M059J (cell line): ENCODE measurements around the gene RASGRF2. TPM values are rescaled to one million over a fixed set of nuclear protein-coding genes. Genes with fewer than 3 reads are reported as not detected.

Experiments used
- DNase-seq: peaks from one replicate; pipeline ENCODE4 v3.0.0-alpha.2; 2012; ENCODE audit warnings: low read depth
- total RNA-seq: library from RNA; depleted of rRNA; stranded (reverse); fragments of >200 nt; shearing (Covaris generic); gene quantifications from 2 replicates; pipeline ENCODE4 v1.2.3, GENCODE V29; 2014

The RASGRF2 gene
- total RNA-seq, 1 experiment from 2014 or later: 2.3 TPM

DNA sequence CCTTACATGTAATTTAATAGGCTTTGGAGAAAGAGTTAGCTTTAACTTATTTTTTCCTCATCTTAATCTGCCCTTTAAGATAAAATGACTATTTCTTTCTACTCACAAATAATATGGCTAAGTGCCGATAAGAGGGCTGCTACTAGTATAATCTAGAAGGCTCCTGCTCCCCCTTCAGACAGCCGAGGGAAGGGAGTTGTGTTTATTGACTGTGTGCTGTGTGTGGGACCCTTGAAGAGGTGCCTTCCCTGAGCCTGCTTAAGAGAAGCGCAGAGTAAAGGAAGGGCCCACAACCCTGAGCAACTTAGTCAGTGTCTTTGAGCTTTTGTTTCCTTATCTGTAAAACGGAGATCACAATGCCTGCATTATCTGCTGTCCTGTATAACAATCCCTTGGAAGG, 244.9 kb downstream of the RASGRF2 start:
- DNase-seq: no peak

DNA sequence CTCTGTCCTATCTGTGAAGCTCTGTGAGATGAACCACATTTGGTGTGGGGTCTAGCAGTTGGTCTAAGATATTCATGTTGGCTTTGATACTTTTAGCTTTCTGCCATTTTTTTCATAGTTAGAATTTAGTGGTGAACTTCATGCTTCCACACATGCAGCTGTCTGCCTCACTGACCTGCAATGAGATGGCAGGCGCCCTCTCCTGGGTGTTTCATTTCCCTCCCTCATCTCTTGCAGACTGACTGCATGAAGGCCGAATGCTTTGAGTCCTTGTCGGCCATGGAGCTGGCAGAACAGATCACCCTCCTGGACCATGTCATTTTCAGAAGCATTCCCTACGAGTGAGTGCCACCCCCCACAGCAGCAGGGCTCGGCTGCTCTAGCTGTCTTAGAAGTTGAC, 246.8 kb downstream of the RASGRF2 start:
- no peak for DNase-seq

DNA sequence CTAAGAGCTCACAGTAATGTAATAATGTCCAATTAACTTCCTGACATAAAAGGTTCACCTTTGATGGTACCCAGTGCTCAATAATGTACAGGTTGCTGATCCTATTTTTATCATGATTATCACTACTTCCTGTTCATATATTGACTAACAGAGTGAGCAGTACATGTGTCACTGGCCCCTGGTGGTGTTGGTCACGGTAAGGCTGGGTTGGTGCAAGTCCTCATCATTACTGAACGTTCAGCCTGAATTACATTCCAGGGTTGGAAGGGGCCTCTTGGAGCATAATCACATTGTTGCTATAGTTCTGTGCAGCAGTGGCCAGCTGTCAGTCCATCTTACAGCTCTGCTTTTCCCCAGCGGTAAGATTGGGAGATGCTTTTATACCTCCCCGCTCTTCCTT, 248.7 kb downstream of the RASGRF2 start:
- DNase-seq: peak; percentile 9

DNA sequence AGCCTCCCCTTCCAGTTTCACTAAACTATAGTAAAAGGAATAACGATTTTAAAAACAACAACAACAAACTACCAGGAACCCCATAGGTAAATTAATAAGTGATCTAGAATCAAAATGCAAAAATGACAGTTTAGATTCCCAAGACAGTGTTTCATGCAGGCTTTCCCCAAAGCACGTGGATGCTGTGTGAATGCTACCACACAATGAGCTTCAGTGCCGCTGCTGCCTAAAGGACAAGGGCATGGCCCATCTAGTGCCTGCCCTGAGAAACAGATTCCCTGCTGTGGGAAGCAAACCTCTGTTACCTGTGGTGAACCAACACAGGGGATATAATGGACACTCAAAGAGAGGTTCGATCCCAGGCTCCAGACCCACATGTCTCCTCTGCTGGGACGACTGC, 249.2 kb downstream of the RASGRF2 start:
- DNase-seq: no peak

DNA sequence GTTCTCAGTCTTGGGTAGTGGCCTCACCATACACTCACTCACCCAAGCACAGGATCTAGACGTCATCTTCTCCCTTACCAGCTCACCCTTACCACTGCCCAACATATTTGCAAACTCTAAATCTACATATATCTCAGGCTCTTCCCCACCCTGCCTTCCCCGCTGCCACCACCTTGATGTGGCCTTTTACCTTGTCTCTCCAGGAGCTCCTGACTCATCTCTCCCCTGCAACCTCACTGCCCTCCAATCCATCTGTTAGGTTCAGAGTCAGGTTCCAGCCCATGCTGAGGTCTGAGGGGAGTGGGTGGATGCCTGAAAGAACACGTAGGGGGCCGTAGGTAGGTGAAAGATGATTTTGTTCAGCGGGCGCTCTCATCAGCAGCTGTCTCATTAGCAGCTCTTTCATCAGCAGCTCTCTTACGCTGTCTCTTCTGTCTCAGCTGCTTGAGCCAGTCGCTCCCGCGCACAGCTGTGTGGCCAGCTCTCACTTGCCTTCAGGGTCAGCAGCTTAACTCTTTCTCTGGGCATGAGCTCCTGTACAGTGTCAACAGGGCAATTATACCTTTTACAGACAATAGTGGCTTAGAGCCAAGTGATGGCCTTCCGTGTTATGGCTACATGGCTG, 249.8 kb downstream of the RASGRF2 start:
- DNase-seq: no peak

DNA sequence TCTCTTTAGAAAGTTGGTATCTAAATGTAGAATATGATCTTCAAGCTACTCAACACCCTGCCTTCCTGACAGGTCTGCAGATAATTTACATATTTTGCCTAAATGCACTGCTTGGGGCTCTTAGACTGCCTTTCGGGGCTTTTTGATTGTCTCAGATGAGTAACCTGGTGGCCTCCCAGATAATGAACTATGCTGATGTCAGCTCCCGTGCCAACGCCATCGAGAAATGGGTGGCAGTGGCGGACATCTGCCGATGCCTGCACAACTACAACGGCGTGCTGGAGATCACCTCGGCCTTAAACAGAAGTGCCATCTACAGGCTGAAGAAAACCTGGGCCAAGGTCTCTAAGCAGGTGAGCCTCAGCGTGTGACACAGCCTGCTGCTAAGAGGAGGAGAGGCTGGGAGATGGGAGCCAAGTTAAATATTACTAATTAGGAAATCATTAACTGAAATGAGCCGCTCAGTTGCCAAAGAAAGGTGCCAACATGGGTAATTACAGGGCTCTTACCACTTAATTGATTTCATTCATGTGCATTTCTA, 252.1 kb downstream of the RASGRF2 start:
- DNase-seq: no peak

DNA sequence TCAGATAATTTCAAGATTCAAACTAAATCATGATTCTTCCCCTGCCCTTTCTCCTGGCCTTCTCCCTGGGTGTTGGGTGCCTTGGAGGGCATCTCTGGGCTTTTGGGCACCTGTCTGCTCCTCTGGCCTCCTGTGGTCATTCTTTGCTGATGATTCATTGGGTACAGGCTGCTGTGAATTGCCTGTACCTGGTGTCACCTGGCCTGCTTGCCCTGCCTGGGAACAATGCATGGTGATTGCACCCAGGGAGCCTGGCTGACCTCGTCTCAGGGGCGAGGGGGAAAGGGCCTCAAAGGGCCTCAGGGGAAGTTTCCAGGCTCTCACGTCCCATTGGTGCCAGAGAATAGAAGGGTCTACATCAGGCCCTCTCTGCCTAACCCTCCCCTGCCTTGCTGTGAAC, 252.9 kb downstream of the RASGRF2 start:
- no peak for DNase-seq

DNA sequence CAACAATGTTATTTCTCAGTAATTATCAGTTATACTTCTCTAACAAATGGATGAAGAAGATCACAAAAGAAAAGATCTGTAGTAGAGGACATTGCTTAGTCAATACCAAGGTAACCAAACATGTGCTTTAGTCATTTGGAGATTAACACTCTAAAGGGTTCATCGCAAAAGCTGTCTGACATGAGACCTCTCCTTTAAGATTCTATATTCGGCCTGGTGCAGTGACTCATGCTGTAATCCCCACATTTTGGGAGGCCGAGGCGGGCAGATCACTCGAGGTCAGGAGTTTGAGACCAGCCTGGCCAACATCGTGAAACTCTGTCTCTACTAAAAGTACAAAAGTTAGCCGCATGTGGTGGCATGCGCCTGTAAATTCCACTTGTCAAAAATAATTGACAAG, 254.7 kb downstream of the RASGRF2 start:
- DNase-seq: no peak

DNA sequence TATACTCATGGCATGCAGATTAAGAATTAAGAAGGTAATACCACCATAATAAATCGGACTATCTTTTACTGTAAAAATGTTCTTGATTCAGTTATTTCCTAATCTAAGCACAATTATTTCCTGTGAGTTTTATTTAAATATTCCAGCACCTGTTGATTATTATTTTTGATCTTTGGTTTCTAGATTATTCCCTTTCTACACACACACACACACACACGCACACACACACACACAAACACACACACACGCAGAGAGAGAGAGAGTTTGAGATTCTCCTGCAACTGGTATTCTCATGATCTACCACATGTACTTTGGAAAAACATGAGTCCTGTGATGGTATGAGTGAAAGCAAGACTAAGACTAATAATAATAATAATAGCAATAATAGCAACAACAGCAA, 256.0 kb downstream of the RASGRF2 start:
- DNase-seq: no peak

DNA sequence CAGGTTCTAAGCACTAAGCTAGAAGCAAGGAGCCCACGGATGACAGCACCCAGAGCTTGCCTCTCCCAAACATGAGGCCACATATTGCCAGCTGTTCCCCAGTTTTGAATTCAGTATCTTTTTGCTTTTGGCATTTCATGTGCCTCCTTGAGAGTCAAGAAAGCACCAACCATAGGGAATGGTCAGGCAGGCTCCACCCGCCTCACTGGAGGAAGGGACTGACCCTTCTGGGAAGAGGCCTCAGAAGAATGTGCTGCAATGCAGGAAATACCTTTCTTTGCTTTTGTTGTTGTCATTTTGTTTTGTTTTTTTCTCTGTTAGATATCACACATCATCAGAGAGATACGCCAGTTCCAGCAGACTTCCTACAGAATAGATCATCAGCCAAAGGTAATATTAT, 259.2 kb downstream of the RASGRF2 start:
- no peak for DNase-seq

DNA sequence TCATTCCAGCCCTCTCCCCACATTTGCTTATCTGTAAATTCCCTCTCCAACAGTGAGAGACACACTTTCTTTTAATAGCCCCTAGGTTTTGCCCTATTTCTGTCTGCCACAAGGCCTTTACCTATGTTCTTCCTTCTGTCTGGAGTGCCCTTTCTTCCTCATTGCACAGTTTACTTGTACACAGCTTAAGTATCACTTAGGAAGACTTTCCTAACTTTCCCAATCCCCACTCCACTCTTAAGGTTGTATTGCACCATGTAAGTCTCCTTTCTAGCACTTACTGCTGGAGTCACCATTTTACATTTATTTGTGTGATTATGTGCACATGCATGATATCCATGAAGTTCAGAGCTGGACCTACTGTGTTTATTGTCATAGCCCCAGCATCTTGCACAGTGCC, 262.1 kb downstream of the RASGRF2 start:
- DNase-seq: no peak

DNA sequence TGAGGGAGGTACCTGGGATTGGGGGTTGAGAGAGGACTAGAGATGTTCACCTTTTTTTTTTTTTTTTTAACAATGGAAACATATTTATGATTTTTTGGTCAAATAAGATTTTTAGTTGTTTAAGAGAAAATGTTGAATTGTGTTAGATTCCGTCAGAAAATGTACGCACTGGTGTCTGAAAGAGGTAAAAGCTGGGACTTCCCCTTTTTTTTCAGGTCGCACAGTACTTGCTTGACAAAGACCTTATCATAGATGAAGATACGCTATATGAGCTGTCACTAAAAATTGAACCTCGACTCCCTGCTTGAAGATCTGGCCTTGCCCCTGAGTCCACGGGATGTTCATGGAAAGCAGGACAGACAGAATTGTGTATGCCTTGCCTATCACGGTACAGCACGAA, 265.3 kb downstream of the RASGRF2 start:
- DNase-seq: no peak

DNA sequence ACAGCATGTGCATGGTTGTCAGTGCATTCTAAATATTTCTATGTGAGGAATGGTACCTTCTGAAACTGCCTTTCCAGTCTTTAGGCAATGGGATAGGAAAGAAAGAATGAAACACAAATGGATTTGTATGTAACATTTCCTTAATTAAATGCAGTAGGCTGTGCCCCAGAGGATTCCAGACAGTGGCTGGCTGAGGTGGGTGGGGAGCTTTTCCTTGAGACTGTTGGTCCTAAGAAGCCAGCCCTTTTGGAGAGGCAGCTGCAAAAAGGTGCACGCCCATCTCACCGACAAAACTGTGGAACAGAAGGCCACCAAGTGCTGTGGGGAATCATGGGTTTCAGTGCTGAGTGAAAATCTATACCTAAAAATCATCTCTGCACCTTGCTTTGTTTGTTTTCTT, 266.1 kb downstream of the RASGRF2 start:
- DNase-seq: no peak

DNA sequence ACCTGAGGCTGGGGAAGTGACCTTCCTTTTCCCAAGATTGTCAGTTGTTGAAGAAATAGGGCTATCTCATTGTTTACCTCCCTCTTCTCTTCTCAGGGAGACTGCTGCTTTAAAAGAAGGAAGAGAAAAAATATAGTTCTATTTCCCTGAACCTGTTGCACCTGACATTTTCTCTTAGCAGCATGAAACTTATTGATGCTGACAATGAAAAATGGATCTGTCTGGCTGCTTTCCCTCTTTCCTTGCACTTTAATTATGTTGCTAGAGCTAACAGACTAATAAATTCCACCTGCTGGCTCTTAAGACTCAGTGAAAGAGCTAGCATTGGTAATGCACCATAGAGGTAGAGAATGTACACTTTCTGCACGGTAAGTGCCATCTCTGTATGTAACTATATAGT, 266.8 kb downstream of the RASGRF2 start:
- DNase-seq: no peak

DNA sequence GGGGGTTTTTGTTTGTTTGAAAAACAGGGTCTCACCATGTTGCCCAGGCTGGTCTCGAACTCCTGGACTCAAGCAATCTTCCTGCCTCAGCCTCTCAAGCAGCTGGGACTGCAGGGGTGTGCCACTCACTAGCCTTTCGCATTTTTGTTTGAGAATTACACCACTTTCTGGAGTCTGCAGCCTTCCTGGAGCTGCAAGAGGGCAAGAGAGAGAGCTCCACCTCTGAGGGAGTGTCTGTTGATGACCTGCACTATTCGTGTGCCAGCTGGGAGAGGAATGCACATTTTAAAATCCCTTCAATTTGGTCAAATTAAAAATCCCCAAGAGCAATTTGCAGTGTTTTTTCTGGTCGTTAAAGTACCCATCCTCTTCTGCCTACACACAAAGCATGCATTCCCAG, 267.9 kb downstream of the RASGRF2 start:
- no peak for DNase-seq

DNA sequence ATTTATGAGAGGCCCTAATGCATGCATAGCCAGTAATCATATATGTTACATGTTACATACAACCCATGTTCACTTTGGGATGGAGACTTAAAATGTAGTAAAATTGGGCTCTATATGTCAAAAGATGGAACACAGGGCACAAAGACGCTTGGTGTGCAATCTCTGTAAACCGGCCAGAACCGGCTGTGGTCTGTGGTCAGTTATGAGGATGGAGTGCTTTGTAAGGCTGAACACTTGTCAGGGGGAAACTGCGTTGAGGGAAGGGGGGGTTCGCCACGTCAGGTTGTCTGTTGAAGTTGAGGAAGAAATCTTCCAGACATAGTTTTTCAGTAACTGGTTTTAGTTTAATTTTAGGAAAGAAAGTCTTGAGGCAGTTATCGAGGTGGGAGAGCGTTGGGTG, 270.3 kb downstream of the RASGRF2 start:
- no peak for DNase-seq

DNA sequence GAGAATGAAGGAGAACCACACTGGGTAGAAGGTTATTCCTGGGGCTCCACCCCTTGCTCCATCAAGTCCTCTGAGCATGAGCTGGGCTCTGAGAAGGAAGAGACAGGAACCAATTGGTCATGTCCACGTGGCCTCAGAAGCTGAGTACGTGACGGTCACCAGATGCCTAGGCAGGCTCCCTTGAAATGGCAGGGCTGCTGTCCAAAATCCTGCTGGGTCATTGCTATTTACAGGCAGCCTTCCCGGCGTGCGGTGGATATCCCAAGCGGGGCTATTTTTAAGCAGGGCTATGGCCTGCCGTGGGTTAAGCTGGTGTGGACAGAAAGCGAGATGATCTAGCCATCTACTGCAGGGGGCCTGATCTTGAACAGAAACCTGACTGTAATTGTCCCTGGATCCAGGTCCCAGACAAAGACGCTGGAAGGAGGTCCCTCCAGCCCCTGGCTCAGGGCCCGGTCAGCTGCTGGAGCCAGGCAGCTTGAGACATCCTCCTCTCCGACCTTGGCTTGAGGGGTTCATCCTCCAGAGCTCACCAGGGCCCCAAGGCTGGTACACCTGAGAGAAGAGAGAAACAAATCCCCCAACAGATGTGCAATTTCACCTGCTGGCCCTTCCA, 272.4 kb downstream of the RASGRF2 start:
- no peak for DNase-seq

DNA sequence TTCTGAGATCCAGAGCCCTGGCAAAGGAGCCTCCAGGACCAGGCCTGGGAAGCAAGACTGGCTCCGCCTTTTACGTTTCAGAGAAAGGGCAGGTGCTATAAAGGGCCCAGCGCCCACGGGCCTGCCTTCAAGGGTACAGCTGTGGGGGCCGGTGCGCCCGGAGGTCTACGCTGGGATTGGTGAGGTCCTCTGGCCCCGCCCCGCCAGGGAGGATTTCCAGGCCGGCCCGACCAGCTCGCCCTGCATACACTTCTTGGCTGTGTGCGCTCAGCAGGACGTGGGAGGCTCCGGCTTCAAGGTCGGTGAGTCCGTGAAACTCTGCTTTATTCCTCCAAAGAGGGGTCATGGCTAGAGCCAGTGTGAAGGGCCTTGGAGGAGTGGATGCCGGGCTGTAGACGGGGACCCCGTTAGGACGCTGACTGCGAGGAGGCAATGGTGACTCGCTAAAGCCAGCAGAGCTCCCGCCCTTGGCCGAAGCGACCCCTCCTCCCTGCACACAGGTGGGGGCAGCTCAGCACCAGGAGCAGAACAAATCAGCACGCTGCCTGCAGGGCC, 273.0 kb downstream of the RASGRF2 start, which contains the start of gene CKMT2:
Gene CKMT2 (plus strand): TSS at position 243 of the 555 bp plus-strand sequence. CDS start 17,811 bp downstream, outside the sequence.
- DNase-seq: no peak

DNA sequence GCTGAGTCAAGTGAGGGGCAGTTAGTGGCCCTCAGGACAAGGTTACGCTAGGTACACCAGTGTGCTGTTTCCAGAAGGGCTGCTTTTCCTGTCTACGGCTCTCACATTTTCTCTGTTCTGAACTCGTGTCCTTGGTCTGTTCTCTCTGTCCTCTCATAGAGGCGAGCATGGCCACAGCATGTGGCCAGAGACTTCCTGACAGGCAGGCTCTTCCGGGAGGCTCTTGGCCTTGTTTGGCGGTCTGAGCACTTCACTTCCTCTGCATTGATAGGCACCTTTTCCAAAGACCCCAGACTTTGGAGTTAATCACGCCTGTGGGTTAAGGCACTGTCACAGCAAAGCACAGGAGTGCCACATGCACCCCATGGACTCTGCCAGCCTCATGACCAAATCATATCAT, 274.1 kb downstream of the RASGRF2 start:
- DNase-seq: no peak

DNA sequence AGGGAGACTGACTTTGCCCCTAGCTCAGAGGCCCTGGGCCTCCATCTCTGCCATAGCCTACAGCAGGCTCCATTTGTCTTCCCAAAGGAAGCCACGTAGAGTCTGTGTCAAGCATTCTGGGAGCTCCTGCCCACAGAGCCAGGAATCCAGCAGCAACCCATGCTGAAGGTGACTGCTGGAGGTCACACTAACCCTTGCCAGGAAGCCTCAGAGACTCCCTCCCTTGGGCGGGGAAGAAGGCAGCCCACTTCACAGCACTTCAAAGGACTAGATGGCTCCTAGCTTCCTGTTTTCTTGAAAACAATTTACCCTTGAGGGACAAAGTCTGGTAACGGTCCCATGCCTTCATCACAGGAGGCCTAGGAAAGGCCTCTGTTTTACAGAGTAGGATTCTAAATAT, 274.6 kb downstream of the RASGRF2 start:
- DNase-seq: no peak

DNA sequence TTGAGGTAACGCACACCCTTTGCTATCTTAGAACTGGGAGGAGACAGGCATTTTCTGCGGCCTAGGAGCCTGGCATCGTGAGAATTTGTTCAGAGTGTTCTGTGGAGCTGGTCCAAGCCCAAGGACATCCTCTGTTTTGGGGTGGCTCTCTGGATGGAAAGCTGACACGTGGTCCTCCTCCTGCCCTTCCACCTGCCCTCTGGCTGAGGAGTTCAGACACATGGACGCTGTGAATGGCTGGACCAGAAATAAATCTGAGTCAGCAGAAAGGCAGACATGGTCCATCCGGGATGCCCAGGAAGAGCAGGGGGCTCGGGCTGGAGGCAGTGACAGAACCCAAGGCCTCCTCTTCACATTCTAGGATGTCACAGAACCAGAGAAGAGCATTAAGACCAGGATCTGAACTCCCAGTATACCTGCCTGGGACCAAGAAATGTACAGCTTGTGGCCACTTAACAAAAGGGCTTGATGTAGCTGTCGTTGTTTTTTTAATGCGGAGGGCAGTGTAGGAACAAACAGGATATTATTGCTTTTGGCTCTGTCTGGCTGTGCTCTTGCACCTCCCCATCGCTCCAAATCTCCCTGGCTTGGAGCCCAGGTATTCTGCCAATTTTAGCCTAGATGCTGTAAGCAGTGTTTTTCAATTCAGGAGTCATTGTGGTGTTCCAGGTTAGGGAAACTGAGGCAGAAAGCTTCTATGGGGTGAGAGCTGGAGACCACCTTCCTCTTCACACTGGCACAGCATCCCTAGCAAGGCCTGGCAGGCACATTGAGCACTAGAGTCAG, 275.3 kb downstream of the RASGRF2 start:
- no peak for DNase-seq

DNA sequence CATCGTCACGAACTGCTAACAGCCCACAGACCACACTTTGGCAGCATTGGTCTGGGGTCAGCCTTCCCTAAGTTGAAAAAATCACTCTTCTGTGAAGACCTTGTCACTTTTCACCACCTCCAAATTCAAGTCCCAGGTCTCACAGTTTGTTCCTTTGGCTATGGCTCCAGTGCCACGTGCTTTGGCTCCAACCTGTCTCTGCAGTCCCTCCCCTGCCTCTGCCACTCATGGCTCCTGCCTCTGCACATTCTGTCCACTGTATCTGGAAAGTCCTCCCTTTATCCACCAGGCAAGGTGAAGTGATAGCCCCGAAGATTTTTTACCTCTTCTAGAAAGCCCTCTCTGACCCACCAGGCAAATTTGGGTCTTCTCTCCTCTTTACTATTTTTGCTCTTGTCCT, 278.3 kb downstream of the RASGRF2 start:
- no peak for DNase-seq

DNA sequence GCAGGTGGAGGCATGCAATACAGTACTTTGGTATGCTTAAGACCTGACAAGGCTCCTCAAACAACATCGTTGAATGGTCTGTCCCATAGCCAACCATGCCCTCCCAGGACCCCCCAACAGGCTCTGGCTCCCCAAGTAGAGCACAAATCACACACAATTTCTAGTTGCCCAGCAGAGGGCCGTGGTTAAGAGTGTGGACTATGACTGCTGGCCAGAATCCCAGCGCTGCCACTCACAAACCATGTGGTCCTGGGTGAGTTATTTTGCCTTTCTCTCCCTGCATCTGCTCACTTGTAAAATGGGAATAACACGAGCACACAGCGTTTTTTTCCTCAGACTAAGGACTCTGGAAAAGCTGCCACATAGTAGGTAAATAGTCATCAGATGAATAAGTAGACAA, 279.4 kb downstream of the RASGRF2 start:
- DNase-seq: no peak
